Brain microvascular endothelial cell (primary cell): Measurements from ENCODE around the gene DISC1.
"Not testable (repeated sequence)": the region's sequence is repeated elsewhere in the genome, so short reads cannot be mapped to it uniquely, and the experiment has no call there.

Source experiments
- DNase-seq: peaks from one replicate; pipeline ENCODE4 v3.0.0-alpha.2; 2020
- H3K27ac ChIP-seq: fragments of 250-450 bp; sonication (Bioruptor Pico); 2 replicates; pipeline ENCODE4 v1.5.1; 2020; ENCODE audit warnings: mild to moderate bottlenecking, moderate library complexity
- H3K27me3 ChIP-seq: fragments of 250-450 bp; sonication (Bioruptor Pico); replicated peaks from 2 replicates; pipeline ENCODE4 v1.5.1; 2020; ENCODE audit warnings: mild to moderate bottlenecking
- H3K36me3 ChIP-seq: fragments of 250-450 bp; sonication (Bioruptor Pico); replicated peaks from 2 replicates; pipeline ENCODE4 v1.5.1; 2020; ENCODE audit warnings: mild to moderate bottlenecking
- H3K4me3 ChIP-seq: 2 replicates; pipeline ENCODE4 v1.5.1; 2011; ENCODE audit warnings: low read depth, mild to moderate bottlenecking, control low read depth, low read length, moderate library complexity
- CTCF ChIP-seq: IDR thresholded peaks from 2 replicates; pipeline ENCODE4 v1.5.1; 2011; ENCODE audit warnings: low read depth, mild to moderate bottlenecking, moderate library complexity, low read length, control low read depth, inconsistent platforms; ENCODE audit errors: missing control alignments
- in situ Hi-C: cut with HindIII; loops from 2 replicates; pipeline ENCODE4 v1.10.0; 2017; ENCODE audit warnings: low sequenced_read_pairs, low pct_ligation_motif_present

The DISC1 gene

GRCh38 chr1:231940701-231941100 lies 314.1 kb downstream of the DISC1 start:
- TF ChIP-seq CTCF, result no peak
- H3K27ac ChIP-seq, result no peak overlapping the region
- in situ Hi-C loops, result no loop called here
- DNase-seq, result no peak
- H3K4me3 ChIP-seq, result no peak overlapping the region
- H3K27me3 ChIP-seq, result no peaks in the 10 kb centered on the region
- no peaks in the 10 kb centered on the region for H3K36me3 ChIP-seq

GRCh38 chr1:231943084-231943483 lies 316.5 kb downstream of the DISC1 start:
- H3K4me3 ChIP-seq, result no peak overlapping the region
- no peak overlapping the region for H3K27ac ChIP-seq
- in situ Hi-C loops, result no loop called here
- no peaks in the 10 kb centered on the region for H3K27me3 ChIP-seq
- no peak for DNase-seq
- no peaks in the 10 kb centered on the region for H3K36me3 ChIP-seq
- no peak for TF ChIP-seq CTCF

GRCh38 chr1:231948102-231948501 lies 321.5 kb downstream of the DISC1 start:
- H3K27ac ChIP-seq, in situ Hi-C loops, H3K36me3 ChIP-seq, DNase-seq, H3K27me3 ChIP-seq, H3K4me3 ChIP-seq: not testable (repeated sequence)

- Histone ChIP-seq H3K36me3 (no peaks in the 10 kb centered on the region), H3K27ac (no peak overlapping the region), H3K4me3 (no peak overlapping the region), H3K27me3 (no peaks in the 10 kb centered on the region)
- in situ Hi-C loops, result no loop called here
- TF ChIP-seq CTCF, result no peak
- DNase-seq, result no peak
These were observed 322.9 kb downstream of the DISC1 start for GRCh38 chr1:231949277-231950091.

- Histone ChIP-seq H3K27me3 (no peaks in the 10 kb centered on the region), H3K4me3 (no peak overlapping the region), H3K27ac (no peak overlapping the region), H3K36me3 (no peaks in the 10 kb centered on the region)
- no peak for TF ChIP-seq CTCF
- no peak for DNase-seq
- in situ Hi-C loops, result no loop called here
These were observed 323.9 kb downstream of the DISC1 start for GRCh38 chr1:231950331-231951128.

- no peak for TF ChIP-seq CTCF
- no peak overlapping the region for H3K4me3 ChIP-seq
- DNase-seq, result peak; percentile 76
These were observed 324.8 kb downstream of the DISC1 start for GRCh38 chr1:231951374-231951773.

More at GRCh38 chr1:231951374-231951773, 324.8 kb downstream of the DISC1 start:
- H3K36me3 ChIP-seq, result no peaks in the 10 kb centered on the region
- no peaks in the 10 kb centered on the region for H3K27me3 ChIP-seq
- H3K27ac ChIP-seq, result peak overlapping the region; percentile 34
- in situ Hi-C loops, result no loop called here
